Neuronal stem cell (in vitro differentiated cells): ENCODE data around the gene PPARG.

ENCODE experiments used
- DNase-seq: peaks from one replicate; pipeline ENCODE4 v3.0.0-alpha.2; 2013; ENCODE audit warnings: low spot score
- H2AFZ ChIP-seq: one replicate; pipeline ENCODE4 v1.6.1; 2013; ENCODE audit warnings: mild to moderate bottlenecking, low read length, inconsistent platforms
- H2AK5ac ChIP-seq: 2 replicates; pipeline ENCODE4 v1.6.1; 2013; ENCODE audit warnings: low read depth, mild to moderate bottlenecking, inconsistent platforms, low read length, moderate library complexity, mixed read lengths
- H2BK120ac ChIP-seq: 2 replicates; pipeline ENCODE4 v1.6.1; 2013; ENCODE audit warnings: low read depth, mild to moderate bottlenecking, inconsistent platforms, low read length, moderate library complexity, mixed read lengths
- H2BK12ac ChIP-seq: one replicate; pipeline ENCODE4 v1.6.1; 2013; ENCODE audit warnings: low read length, inconsistent platforms
- H2BK15ac ChIP-seq: 2 replicates; pipeline ENCODE4 v1.6.1; 2013; ENCODE audit warnings: mild to moderate bottlenecking, low read length, inconsistent platforms, mixed read lengths
- H2BK5ac ChIP-seq: one replicate; pipeline ENCODE4 v1.6.1; 2013; ENCODE audit warnings: inconsistent platforms, mild to moderate bottlenecking, low read length, moderate library complexity
- H3K14ac ChIP-seq: one replicate; pipeline ENCODE4 v1.6.1; 2013; ENCODE audit warnings: low read length, inconsistent platforms
- H3K18ac ChIP-seq: 2 replicates; pipeline ENCODE4 v1.6.1; 2013; ENCODE audit warnings: low read length, inconsistent platforms
- H3K23ac ChIP-seq: 2 replicates; pipeline ENCODE4 v1.6.1; 2013; ENCODE audit warnings: low read depth, mild to moderate bottlenecking, mixed read lengths, low read length, inconsistent platforms; ENCODE audit not compliant: poor library complexity
- H3K27ac ChIP-seq: replicated peaks from 3 replicates; pipeline ENCODE4 v1.5.1; 2013; ENCODE audit warnings: low read length, inconsistent platforms
- H3K27me3 ChIP-seq, 3 experiments: 2 replicates each; pipeline ENCODE4 v1.6.1; 2013; ENCODE audit warnings: low read length in 3 of 3, mild to moderate bottlenecking in 2 of 3, inconsistent platforms in 1 of 3, low read depth in 1 of 3, mixed read lengths in 1 of 3, moderate library complexity in 1 of 3; ENCODE audit not compliant: control insufficient read depth in 3 of 3, insufficient read depth in 3 of 3
- H3K36me3 ChIP-seq, 2 donors: replicated peaks in 1 of 2; 2 replicates each; pipeline ENCODE4 v1.6.1; 2013; ENCODE audit warnings: low read length in 2 of 2; ENCODE audit not compliant: control insufficient read depth in 2 of 2, insufficient read depth in 2 of 2
- H3K4ac ChIP-seq: 2 replicates; pipeline ENCODE4 v1.6.1; 2013; ENCODE audit warnings: inconsistent platforms, mild to moderate bottlenecking, low read length, moderate library complexity
- H3K4me1 ChIP-seq, 2 donors: 1 replicate in 1 of 2; 2 replicates in 1 of 2; pipeline ENCODE4 v1.6.1; 2013; ENCODE audit warnings: low read length in 2 of 2, low read depth in 1 of 2; ENCODE audit not compliant: control insufficient read depth in 2 of 2, insufficient read depth in 1 of 2
- H3K4me2 ChIP-seq: one replicate; pipeline ENCODE4 v1.6.1; 2013; ENCODE audit warnings: mild to moderate bottlenecking, low read length, inconsistent platforms; ENCODE audit not compliant: insufficient read depth, poor library complexity, severe bottlenecking
- H3K4me3 ChIP-seq, 2 donors: 2 replicates each; pipeline ENCODE4 v1.5.1; 2013; ENCODE audit warnings: low read length in 2 of 2, mild to moderate bottlenecking in 2 of 2, inconsistent platforms in 1 of 2, moderate library complexity in 1 of 2
- H3K79me1 ChIP-seq: one replicate; pipeline ENCODE4 v1.6.1; 2013; ENCODE audit warnings: low read depth, mild to moderate bottlenecking, inconsistent platforms, low read length, moderate library complexity
- H3K9ac ChIP-seq: one replicate; pipeline ENCODE4 v1.6.1; 2013; ENCODE audit warnings: mild to moderate bottlenecking, low read depth, low read length, inconsistent platforms; ENCODE audit not compliant: poor library complexity
- H3K9me3 ChIP-seq, 2 donors: replicated peaks in 1 of 2; 2 replicates each; pipeline versions ENCODE3 to v1.6.1; 2013; ENCODE audit warnings: low read length in 2 of 2, mild to moderate bottlenecking in 2 of 2, inconsistent platforms in 1 of 2, low read depth in 1 of 2, mixed read lengths in 1 of 2, moderate library complexity in 1 of 2; ENCODE audit not compliant: control insufficient read depth in 2 of 2, insufficient read depth in 1 of 2
- H4K8ac ChIP-seq: one replicate; pipeline ENCODE4 v1.6.1; 2013; ENCODE audit warnings: low read depth, mild to moderate bottlenecking, inconsistent platforms, low read length, moderate library complexity
- H4K91ac ChIP-seq: one replicate; pipeline ENCODE4 v1.6.1; 2013; ENCODE audit warnings: low read length, low read depth, mild to moderate bottlenecking, inconsistent platforms; ENCODE audit not compliant: poor library complexity
- WGBS, 2 donors: extraction: QIAGEN DNeasy Blood & Tissue Kit; methylation state at CpG; one replicate each; pipeline ENCODE4 v1.1.7; 2013; ENCODE audit warnings: missing lambda C conversion rate in 2 of 2, mixed read lengths in 1 of 2; ENCODE audit not compliant: insufficient read length in 2 of 2, insufficient replicate concordance in 1 of 2; ENCODE audit errors: extremely low coverage in 2 of 2; 5-methylcytosine and 5-hydroxymethylcytosine counted together

The PPARG gene

DNA sequence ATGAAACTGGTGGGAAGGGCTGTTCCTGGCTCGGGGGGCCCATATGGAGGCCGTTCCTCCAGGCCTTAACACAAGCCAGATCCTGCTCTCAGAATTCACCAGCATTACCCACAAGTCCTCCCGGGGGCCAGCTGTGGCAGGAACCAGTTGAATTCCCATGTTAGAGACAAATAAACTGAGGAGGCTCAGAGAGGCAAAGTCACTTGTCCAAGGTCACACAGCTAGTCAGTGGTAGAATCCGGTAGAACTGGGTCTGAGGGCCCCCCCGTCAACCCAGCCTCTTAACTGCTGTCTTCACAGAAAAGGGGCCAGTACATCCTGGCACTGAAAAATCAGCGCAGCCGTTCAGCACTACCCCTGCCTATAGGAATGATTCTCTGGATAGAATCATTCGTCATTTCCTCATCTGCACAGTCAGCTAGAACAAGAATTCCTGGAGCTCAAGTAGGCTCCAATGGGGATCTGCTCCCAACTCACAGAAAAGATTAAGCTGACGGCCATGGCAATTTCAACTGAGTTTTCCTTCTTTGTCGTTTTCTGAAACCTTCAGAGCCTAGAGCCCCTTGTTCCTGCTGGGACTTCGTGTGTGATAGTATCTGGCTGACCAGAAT, 183.2 kb downstream of the PPARG start:
- Histone ChIP-seq H3K4ac (no peak overlapping the region), H3K23ac (no peak overlapping the region), H3K4me1 (no peaks in the 10 kb centered on the region), H2BK12ac (no peak overlapping the region), H3K27ac (no peak overlapping the region), H4K8ac (no peak overlapping the region), H3K18ac (no peak overlapping the region), H2BK5ac (no peak overlapping the region), H2BK120ac (no peak overlapping the region), H3K14ac (no peak overlapping the region), H2BK15ac (no peak overlapping the region), H3K4me2 (no peak overlapping the region), H2AK5ac (no peak overlapping the region), H3K36me3 (no peaks in the 10 kb centered on the region), H3K27me3 (peaks cover 0 to 17% (median 0%) of the 10 kb centered on the region in 3 experiments), H4K91ac (no peak overlapping the region), H3K9ac (no peak overlapping the region), H2AFZ (no peak overlapping the region), H3K4me3 (no peak overlapping the region), H3K9me3 (no peaks in the 10 kb centered on the region), H3K79me1 (no peaks in the 10 kb centered on the region)
- no CpG with 5 or more reads among the region's 11 CpGs for WGBS, 2 donors
- no peak for DNase-seq

DNA sequence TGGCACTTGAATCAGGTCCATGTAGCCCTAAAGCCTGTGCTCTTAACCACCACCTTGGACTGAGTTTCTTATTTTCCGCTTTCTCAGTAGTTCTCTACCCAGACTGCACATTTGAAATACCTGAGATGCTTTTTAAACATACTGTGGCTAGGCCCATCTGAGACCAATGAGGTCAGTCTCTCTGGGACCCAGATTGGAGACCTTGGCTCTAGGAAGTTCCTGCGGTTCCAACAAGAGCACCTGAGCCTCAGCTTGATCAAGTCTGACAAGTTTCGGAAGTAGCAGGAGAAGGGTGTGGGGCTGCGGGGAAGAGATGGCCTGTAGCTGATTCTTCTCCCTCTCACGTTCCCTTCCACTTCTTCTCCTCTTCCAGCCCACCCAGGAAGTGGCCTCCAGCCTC, 183.9 kb downstream of the PPARG start:
- Histone ChIP-seq H3K23ac (no peak overlapping the region), H2AFZ (no peak overlapping the region), H3K27ac (no peak overlapping the region), H2BK15ac (no peak overlapping the region), H3K27me3 (peaks cover 0 to 18% (median 0%) of the 10 kb centered on the region in 3 experiments), H2BK12ac (no peak overlapping the region), H3K4me1 (no peaks in the 10 kb centered on the region), H3K18ac (no peak overlapping the region), H3K4me2 (no peak overlapping the region), H3K9me3 (no peaks in the 10 kb centered on the region), H3K79me1 (no peaks in the 10 kb centered on the region), H3K36me3 (no peaks in the 10 kb centered on the region), H2AK5ac (no peak overlapping the region), H3K4ac (no peak overlapping the region), H2BK120ac (no peak overlapping the region), H3K9ac (no peak overlapping the region), H2BK5ac (no peak overlapping the region), H4K8ac (no peak overlapping the region), H3K14ac (no peak overlapping the region), H4K91ac (no peak overlapping the region), H3K4me3 (no peak overlapping the region)
- no CpG with 5 or more reads among the region's 5 CpGs for WGBS, 2 donors
- no peak for DNase-seq

DNA sequence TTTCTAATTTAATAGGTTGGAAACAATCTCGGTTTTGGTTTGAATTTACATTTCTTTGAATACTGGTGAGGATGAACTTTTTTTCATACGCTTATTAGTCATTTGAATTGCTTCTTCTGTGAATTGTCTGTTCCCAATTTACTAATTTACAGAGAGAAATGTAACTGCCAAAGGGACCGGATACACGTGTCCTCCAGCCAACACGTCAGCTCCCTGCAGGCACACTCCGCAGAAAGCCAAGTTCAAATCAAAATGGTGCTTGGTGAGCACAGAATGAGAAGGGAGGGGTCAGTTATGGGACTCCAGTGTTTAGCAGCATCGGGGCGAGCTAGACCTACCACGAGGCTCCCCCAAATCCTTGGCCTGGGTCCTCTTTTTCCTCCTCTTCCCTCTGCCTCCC, 184.6 kb downstream of the PPARG start:
- no peak overlapping the region for H3K14ac ChIP-seq
- H3K23ac ChIP-seq = no peak overlapping the region
- no peak overlapping the region for H4K91ac ChIP-seq
- no peak overlapping the region for H3K9ac ChIP-seq
- H2AK5ac ChIP-seq = no peak overlapping the region
- no peak overlapping the region for H3K4me2 ChIP-seq
- H2AFZ ChIP-seq = no peak overlapping the region
- H3K79me1 ChIP-seq = no peaks in the 10 kb centered on the region
- no peaks in the 10 kb centered on the region for H3K4me1 ChIP-seq
- H2BK15ac ChIP-seq = no peak overlapping the region
- H2BK120ac ChIP-seq = no peak overlapping the region
- no peak overlapping the region for H2BK12ac ChIP-seq
- no peak overlapping the region for H3K27ac ChIP-seq
- H2BK5ac ChIP-seq = no peak overlapping the region
- H3K4ac ChIP-seq = no peak overlapping the region
- no CpG with 5 or more reads among the region's 9 CpGs for WGBS, 2 donors
- no peak overlapping the region for H3K18ac ChIP-seq
- no peak overlapping the region for H3K4me3 ChIP-seq
- no peaks in the 10 kb centered on the region for H3K9me3 ChIP-seq
- peaks cover 0 to 18% (median 0%) of the 10 kb centered on the region in 3 experiments for H3K27me3 ChIP-seq
- DNase-seq = no peak
- no peaks in the 10 kb centered on the region for H3K36me3 ChIP-seq
- no peak overlapping the region for H4K8ac ChIP-seq

DNA sequence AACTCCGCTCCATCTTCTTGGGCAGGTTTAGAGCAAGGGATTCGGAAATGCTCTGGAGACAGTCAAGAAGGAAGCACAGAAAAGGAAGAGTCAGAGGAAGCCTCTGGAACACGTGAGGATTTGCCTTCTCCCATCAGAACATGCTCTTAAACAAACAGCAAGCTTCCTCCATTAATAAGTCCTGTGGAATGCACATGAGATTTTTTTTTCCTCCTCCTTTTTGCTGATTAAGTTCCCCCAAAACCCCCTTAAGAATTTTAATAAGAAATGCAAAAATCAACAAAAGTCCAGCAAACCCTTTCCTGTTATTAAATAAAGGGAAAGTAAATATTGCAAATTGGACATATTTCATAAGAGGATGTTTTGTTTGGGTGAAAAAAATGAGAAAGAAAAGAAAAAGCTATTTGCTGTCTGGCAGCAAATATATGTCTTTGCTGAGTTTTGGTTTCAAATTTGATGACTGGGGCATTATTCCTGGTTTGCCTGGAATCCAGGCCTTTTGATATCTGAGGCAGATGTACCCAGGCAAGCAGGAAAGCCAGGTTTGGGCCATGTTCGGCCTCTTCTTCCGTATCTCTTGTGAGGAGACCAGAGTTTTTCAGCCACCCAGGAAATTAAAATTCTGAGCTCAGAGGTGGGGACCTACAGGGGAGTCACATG, 187.5 kb downstream of the PPARG start:
- Histone ChIP-seq H3K14ac (no peak overlapping the region), H4K8ac (no peak overlapping the region), H3K79me1 (no peaks in the 10 kb centered on the region), H2BK120ac (no peak overlapping the region), H2AFZ (no peak overlapping the region), H3K9me3 (no peaks in the 10 kb centered on the region), H3K4ac (no peak overlapping the region), H3K18ac (no peak overlapping the region), H3K27me3 (peaks cover 0 to 22% (median 0%) of the 10 kb centered on the region in 3 experiments), H3K4me1 (peaks cover 0 to 2% of the 10 kb centered on the region in 2 donors), H3K9ac (no peak overlapping the region), H2AK5ac (no peak overlapping the region), H2BK15ac (no peak overlapping the region), H4K91ac (no peak overlapping the region), H2BK5ac (no peak overlapping the region), H3K36me3 (no peaks in the 10 kb centered on the region), H3K27ac (no peak overlapping the region), H2BK12ac (no peak overlapping the region), H3K4me2 (no peak overlapping the region), H3K4me3 (no peak overlapping the region), H3K23ac (no peak overlapping the region)
- DNase-seq = no peak
- no CpG with 5 or more reads among the region's 5 CpGs for WGBS, 2 donors
